Measurements from ENCODE around the gene ARHGEF37. TPM values are rescaled to one million over a fixed set of nuclear protein-coding genes. Genes with fewer than 3 reads are reported as not detected.

ARHGEF37 gene
- total RNA-seq, 1 donor from 2014 or later = 13.5 TPM

DNA sequence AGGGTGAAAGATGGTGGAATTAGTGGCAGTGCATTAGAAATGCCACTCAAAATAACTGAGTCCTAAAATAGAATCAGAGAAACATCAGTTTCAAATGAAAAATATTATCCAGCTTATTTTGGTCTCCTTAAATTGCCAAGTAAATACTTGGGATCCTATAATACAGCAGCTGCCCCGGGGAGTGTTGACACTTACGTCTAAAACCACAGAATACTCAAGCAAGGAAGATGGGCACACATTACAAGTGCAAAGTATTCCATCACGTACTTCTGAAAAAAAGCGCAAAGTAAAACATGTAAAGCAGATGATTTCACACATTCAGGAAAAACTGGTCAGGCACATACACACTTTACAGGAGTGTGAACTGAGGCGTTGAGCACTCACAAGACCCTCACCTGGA, 2.4 kb upstream of the ARHGEF37 start:
- H3K27ac ChIP-seq = no peak overlapping the region
- H3K9me3 ChIP-seq = no peaks in the 10 kb centered on the region
- no peaks in the 10 kb centered on the region for H3K36me3 ChIP-seq
- H3K27me3 ChIP-seq (ENCODE audit: low read depth) = no peaks in the 10 kb centered on the region
- ATAC-seq (no peak), DNase-seq (no peak)
- peaks cover 23% of the 10 kb centered on the region for H3K4me1 ChIP-seq
- TF ChIP-seq, protein P1, sequence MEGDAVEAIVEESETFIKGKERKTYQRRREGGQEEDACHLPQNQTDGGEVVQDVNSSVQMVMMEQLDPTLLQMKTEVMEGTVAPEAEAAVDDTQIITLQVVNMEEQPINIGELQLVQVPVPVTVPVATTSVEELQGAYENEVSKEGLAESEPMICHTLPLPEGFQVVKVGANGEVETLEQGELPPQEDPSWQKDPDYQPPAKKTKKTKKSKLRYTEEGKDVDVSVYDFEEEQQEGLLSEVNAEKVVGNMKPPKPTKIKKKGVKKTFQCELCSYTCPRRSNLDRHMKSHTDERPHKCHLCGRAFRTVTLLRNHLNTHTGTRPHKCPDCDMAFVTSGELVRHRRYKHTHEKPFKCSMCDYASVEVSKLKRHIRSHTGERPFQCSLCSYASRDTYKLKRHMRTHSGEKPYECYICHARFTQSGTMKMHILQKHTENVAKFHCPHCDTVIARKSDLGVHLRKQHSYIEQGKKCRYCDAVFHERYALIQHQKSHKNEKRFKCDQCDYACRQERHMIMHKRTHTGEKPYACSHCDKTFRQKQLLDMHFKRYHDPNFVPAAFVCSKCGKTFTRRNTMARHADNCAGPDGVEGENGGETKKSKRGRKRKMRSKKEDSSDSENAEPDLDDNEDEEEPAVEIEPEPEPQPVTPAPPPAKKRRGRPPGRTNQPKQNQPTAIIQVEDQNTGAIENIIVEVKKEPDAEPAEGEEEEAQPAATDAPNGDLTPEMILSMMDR (IDR thresholded peaks at IDR 0.05) = no peak
- H3K4me3 ChIP-seq = no peak overlapping the region
- intact Hi-C loops (cut with DNase I) = no loop called here

DNA sequence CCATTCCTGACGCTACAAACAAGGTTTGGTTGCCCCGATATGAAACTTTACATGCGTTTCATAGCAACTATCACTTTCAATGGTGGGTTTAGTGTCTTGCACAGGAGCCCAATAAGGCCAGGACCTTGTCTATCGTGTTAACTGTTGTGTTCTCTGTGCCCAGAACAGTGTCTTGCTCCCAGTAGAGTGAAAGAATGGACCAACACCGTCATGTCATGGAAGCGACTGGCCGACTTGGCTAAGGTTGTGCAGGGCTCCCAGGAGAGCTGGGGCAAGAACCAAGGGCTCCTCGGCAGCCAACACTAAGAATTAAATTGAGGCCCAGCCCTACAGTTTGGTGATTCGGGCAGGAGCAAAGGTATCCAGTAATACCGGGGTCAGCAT, 498 bp upstream of the ARHGEF37 start:
- Histone ChIP-seq H3K27me3 (ENCODE audit: low read depth) (no peaks in the 10 kb centered on the region), H3K4me1 (peaks cover 35% of the 10 kb centered on the region), H3K36me3 (no peaks in the 10 kb centered on the region), H3K4me3 (peak overlapping the region; percentile 62), H3K27ac (peak overlapping the region; percentile 87), H3K9me3 (no peaks in the 10 kb centered on the region)
- peak in 1 of 2 donors; percentile 25 for ATAC-seq
- TF ChIP-seq, protein P1 (IDR thresholded peaks at IDR 0.05) = no peak
- intact Hi-C loops (cut with DNase I) = no loop called here
- no peak for DNase-seq

DNA sequence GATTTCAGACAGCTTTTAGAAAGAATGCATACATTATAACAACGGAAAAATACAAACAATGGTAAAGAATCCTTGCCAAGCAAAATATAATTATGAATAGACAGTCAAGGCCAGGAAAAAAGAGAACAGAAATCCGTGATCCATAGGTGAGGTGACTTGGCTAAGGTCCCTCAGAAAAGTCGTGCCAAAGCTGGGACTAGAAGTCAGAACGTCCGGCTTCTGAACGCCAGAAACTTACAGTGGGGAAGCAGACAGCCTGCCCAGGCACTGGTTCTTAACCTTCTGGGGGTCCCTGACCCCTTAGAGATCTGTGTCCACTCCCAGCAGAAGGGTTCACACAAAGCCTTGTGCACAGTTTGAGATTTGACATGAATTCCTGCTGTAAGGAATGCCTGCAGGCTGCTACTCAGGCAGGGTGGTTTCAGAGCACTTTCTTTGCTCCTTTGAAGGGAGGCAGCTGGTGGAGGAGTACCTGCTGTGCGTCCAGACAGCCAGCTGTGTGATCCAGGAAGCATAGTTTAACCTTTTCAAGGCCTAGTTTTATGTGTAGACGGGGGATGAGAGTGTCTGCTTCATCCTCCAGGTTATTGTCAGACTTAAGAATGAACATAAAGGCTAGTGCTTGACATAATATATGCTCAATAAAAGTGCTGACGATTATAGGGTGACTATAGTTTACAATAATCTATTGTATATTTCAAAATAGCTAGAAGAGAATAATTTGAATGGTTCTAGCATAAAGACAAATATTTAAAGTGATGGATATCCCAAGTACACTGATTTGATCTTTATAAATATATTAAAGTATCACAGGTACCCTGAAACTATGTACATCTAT, 852 bp downstream of the ARHGEF37 start:
- H3K9me3 ChIP-seq = no peaks in the 10 kb centered on the region
- ATAC-seq (peak in 1 of 2 donors; percentile 39), DNase-seq (no peak)
- TF ChIP-seq, protein P1 (IDR thresholded peaks at IDR 0.05) = no peak
- H3K4me3 ChIP-seq = peak overlapping the region; percentile 62
- no peaks in the 10 kb centered on the region for H3K36me3 ChIP-seq
- intact Hi-C loops (cut with DNase I) = no loop called here
- H3K27me3 ChIP-seq (ENCODE audit: low read depth) = no peaks in the 10 kb centered on the region
- H3K27ac ChIP-seq = peak overlapping the region; percentile 87
- H3K4me1 ChIP-seq = peaks cover 47% of the 10 kb centered on the region

- Histone ChIP-seq H3K27me3 (ENCODE audit: low read depth) (no peaks in the 10 kb centered on the region), H3K4me3 (no peak overlapping the region), H3K4me1 (peaks cover 49% of the 10 kb centered on the region), H3K9me3 (no peaks in the 10 kb centered on the region), H3K36me3 (no peaks in the 10 kb centered on the region), H3K27ac (peak overlapping the region; percentile 87)
- TF ChIP-seq, protein P1 (IDR thresholded peaks at IDR 0.05) = no peak
- intact Hi-C loops (cut with DNase I) = no loop called here
- no peak for DNase-seq
- peak; percentile 31 to 59 for ATAC-seq
Measured at GRCh38 chr5:149583394-149583793, 2.1 kb downstream of the ARHGEF37 start.

GRCh38 chr5:149584121-149584520, 2.8 kb downstream of the ARHGEF37 start:
- peaks cover 49% of the 10 kb centered on the region for H3K4me1 ChIP-seq
- ATAC-seq = no peak
- intact Hi-C loops (cut with DNase I) = no loop called here
- H3K27me3 ChIP-seq (ENCODE audit: low read depth) = no peaks in the 10 kb centered on the region
- TF ChIP-seq, protein P1 (IDR thresholded peaks at IDR 0.05) = no peak
- no peak for DNase-seq
- no peaks in the 10 kb centered on the region for H3K36me3 ChIP-seq
- peak overlapping the region; percentile 20 for H3K27ac ChIP-seq
- no peaks in the 10 kb centered on the region for H3K9me3 ChIP-seq
- H3K4me3 ChIP-seq = peak overlapping the region; percentile 1

Measured in lower lobe of right lung (tissue), 2 donors.